Keratinocyte (primary cell): ENCODE results near the gene DHX35.

Experiments used
- EZH2 ChIP-seq: IDR thresholded peaks from one replicate; pipeline ENCODE4 v1.6.1; 2012; ENCODE audit warnings: inconsistent platforms, mild to moderate bottlenecking, low read length, moderate library complexity
- TF ChIP-seq, protein P1 (sequence below), 3 experiments: IDR thresholded peaks in 1 of 3; conservative IDR thresholded peaks in 1 of 3; optimal IDR thresholded peaks in 1 of 3; 2 replicates in 2 of 3; 3 replicates in 1 of 3; pipeline versions ENCODE3 to v1.5.1; 2011; ENCODE audit warnings: low read length in 3 of 3, mild to moderate bottlenecking in 3 of 3, moderate library complexity in 2 of 3, control low read depth in 1 of 3, inconsistent platforms in 1 of 3; ENCODE audit not compliant: insufficient read depth in 2 of 3; ENCODE audit errors: extremely low read depth in 1 of 3

DNA sequence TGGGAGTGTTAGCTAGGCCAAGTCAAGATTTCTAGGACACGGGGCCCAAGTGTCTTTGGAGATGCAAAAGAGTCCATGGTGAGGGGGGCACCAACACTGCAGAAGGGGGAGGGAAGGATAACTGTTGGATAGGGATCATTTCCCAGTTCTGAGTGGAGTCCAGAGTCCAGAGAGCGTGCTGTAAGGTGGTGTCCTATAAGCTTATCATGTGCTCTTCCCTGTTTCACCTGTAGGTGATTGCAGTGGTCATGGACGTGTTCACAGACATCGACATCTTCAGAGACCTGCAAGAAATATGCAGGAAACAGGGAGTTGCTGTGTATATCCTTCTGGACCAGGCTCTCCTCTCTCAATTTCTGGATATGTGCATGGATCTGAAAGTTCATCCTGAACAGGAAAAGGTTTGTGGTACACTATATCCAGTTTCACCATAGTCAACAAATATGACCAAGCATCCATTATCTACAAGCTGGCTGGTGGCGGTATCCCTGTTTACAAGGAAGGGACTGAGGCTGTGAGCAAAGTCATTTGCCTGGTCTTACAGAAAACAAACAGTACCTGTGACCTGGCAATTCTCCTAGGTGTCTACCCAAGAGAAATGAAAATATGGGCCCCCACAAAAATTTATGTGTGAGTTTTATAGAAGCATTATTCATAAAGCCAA is 20.3 kb upstream of the DHX35 start:
- TF ChIP-seq, protein P1, sequence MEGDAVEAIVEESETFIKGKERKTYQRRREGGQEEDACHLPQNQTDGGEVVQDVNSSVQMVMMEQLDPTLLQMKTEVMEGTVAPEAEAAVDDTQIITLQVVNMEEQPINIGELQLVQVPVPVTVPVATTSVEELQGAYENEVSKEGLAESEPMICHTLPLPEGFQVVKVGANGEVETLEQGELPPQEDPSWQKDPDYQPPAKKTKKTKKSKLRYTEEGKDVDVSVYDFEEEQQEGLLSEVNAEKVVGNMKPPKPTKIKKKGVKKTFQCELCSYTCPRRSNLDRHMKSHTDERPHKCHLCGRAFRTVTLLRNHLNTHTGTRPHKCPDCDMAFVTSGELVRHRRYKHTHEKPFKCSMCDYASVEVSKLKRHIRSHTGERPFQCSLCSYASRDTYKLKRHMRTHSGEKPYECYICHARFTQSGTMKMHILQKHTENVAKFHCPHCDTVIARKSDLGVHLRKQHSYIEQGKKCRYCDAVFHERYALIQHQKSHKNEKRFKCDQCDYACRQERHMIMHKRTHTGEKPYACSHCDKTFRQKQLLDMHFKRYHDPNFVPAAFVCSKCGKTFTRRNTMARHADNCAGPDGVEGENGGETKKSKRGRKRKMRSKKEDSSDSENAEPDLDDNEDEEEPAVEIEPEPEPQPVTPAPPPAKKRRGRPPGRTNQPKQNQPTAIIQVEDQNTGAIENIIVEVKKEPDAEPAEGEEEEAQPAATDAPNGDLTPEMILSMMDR (optimal IDR thresholded peaks at IDR 0.05 in 1 of 3, IDR thresholded peaks at IDR 0.05 in 1 of 3, conservative IDR thresholded peaks at IDR 0.05 in 1 of 3; ENCODE audit: extremely low read depth in 1 of 3, insufficient read depth in 2 of 3, low read length in 3 of 3): peak in 1 of 3 experiments; percentile 27
- no peak for TF ChIP-seq EZH2
